ENCODE results near the gene CLP1. TPM values are rescaled to one million over a fixed set of nuclear protein-coding genes. Genes with fewer than 3 reads are reported as not detected.

Gene CLP1
- polyA plus RNA-seq, 1 donor from 2014 or later, result 12.5 TPM

DNA sequence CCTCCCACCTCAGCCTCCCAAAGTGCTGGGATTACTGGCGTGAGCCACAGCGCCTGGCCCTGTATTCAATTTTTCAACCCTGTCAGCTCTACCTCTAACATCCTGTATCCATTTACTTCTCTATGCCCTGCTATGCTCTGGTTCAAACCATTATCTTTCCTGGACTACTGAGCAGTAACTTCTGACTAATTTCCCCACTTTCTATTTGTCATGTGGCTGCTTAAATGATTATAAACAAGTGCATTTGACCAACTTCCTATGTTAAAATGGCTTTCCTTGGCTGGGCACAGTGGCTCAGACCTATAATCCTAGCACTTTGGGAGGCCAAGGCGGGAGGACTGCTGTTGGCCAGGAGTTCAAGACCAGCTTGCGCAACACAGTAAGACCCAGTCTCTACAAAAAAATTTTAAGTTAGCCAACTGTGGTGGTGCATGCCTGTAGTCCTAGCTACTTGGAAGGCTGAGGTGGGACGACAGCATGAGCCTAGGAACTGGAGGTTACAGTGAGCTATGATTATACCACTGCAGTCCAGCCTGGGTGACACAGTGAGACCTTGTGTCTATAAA, 52.3 kb downstream of the CLP1 start:
- Mint-ChIP-seq H3K27me3 (no peaks in the 10 kb centered on the region), H3K9me3 (no peaks in the 10 kb centered on the region), H3K36me3 (no peaks in the 10 kb centered on the region), H3K4me1 (peaks cover 21 to 38% (median 24%) of the 10 kb centered on the region in 3 donors), H3K27ac (no peak overlapping the region), H3K4me3 (peak overlapping the region in 3 of 4 donors; percentile 44 to 91 (median 49))

Other genes starting within 250 kb of the CLP1 start
- gene SLC43A3, start 230.6 kb upstream of the CLP1 start, polyA plus RNA-seq, result 15.8 TPM
- 0.14 TPM for gene RTN4RL2, start 197.2 kb upstream of the CLP1 start, polyA plus RNA-seq
- 7.2 TPM for gene SLC43A1, start 142.1 kb upstream of the CLP1 start, polyA plus RNA-seq
- 63.5 TPM for gene TIMM10, start 127.0 kb upstream of the CLP1 start, polyA plus RNA-seq
- gene SMTNL1, start 120.2 kb upstream of the CLP1 start, polyA plus RNA-seq, result 0.14 TPM
- 208 TPM for gene UBE2L6, start 90.1 kb upstream of the CLP1 start, polyA plus RNA-seq
- gene SERPING1, start 60.1 kb upstream of the CLP1 start, polyA plus RNA-seq, result 0.23 TPM
- not detected for gene YPEL4, start 7.8 kb upstream of the CLP1 start, polyA plus RNA-seq
- 32.9 TPM for gene ZDHHC5, start 10.4 kb downstream of the CLP1 start, polyA plus RNA-seq
- gene MED19, start 54.5 kb downstream of the CLP1 start, polyA plus RNA-seq, result 15.4 TPM
- gene TMX2, start 54.8 kb downstream of the CLP1 start, polyA plus RNA-seq, result 76.1 TPM
- 324 TPM for gene SELENOH, start 83.7 kb downstream of the CLP1 start, polyA plus RNA-seq
- gene BTBD18, start 94.1 kb downstream of the CLP1 start, polyA plus RNA-seq, result 0.23 TPM
- 4.9 TPM for gene CTNND1, start 104.0 kb downstream of the CLP1 start, polyA plus RNA-seq